Measurements from ENCODE around the gene PTPRZ1.

DNA sequence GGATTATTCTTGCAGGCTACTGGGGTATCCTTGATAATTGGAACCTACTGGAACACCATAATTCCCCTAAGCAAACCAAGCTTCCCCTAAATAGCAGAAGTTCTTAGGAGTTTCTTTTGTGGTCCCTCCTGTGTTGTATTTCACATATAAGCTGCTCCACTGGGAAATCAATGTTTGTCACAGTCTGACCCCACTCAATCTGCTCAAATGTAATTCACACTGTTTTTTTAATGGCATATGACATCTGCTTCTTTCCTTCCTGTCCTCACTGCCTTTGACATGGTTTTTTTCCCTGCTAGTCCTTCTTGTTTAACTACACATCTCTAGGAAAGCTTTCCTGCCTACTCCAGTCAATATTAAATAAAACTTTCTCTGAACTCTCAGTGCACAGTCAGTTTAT is 1.8 kb upstream of the PTPRZ1 start:
- no peak for TF ChIP-seq EZH2 (IDR thresholded peaks at IDR 0.05; ENCODE audit: low read depth)
- TF ChIP-seq, protein P1, sequence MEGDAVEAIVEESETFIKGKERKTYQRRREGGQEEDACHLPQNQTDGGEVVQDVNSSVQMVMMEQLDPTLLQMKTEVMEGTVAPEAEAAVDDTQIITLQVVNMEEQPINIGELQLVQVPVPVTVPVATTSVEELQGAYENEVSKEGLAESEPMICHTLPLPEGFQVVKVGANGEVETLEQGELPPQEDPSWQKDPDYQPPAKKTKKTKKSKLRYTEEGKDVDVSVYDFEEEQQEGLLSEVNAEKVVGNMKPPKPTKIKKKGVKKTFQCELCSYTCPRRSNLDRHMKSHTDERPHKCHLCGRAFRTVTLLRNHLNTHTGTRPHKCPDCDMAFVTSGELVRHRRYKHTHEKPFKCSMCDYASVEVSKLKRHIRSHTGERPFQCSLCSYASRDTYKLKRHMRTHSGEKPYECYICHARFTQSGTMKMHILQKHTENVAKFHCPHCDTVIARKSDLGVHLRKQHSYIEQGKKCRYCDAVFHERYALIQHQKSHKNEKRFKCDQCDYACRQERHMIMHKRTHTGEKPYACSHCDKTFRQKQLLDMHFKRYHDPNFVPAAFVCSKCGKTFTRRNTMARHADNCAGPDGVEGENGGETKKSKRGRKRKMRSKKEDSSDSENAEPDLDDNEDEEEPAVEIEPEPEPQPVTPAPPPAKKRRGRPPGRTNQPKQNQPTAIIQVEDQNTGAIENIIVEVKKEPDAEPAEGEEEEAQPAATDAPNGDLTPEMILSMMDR (conservative IDR thresholded peaks at IDR 0.05), result no peak
